Calu3 (cell line): ENCODE measurements around the gene TOB1. TPM values are rescaled to one million over a fixed set of nuclear protein-coding genes. Genes with fewer than 3 reads are reported as not detected.

Experiments used
- BruUV-seq: library from RNA; stranded (reverse); fragments of 400-500 nt; replicated peaks from 2 replicates; lab custom pipeline; 2021; lab: Mats Ljungman, UMichigan
- CTCF ChIA-PET: fragments of 300-600 bp; sonication (Branson Sonifier 250); formaldehyde crosslinking; loops from one replicate; lab custom pipeline; 2022; ENCODE audit warnings: antibody characterized with exemption; lab: Charles Lee
- DNase-seq: peaks from one replicate; pipeline ENCODE4 v3.0.0; 2022
- H3K27ac Mint-ChIP-seq: one replicate; pipeline ENCODE4 v1.8.0; 2022; ENCODE audit warnings: mixed read lengths; ENCODE audit not compliant: unreplicated experiment
- H3K27me3 Mint-ChIP-seq: one replicate; pipeline ENCODE4 v1.8.0; 2022; ENCODE audit warnings: mixed read lengths; ENCODE audit not compliant: unreplicated experiment
- H3K36me3 Mint-ChIP-seq: one replicate; pipeline ENCODE4 v1.8.0; 2022; ENCODE audit warnings: mild to moderate bottlenecking, moderate library complexity, mixed read lengths; ENCODE audit not compliant: insufficient read depth, unreplicated experiment
- H3K4me1 Mint-ChIP-seq: one replicate; pipeline ENCODE4 v1.8.0; 2022; ENCODE audit warnings: mild to moderate bottlenecking, low read depth, mixed read lengths; ENCODE audit not compliant: unreplicated experiment
- H3K4me3 Mint-ChIP-seq: one replicate; pipeline ENCODE4 v1.8.0; 2022; ENCODE audit warnings: mild to moderate bottlenecking, low read depth, moderate library complexity, mixed read lengths; ENCODE audit not compliant: unreplicated experiment
- H3K9me3 Mint-ChIP-seq: one replicate; pipeline ENCODE4 v1.8.0; 2022; ENCODE audit warnings: low read depth, mixed read lengths; ENCODE audit not compliant: unreplicated experiment
- intact Hi-C: fragments of 100-400 bp; cut with micrococcal nuclease; formaldehyde crosslinking; loops from one replicate; pipeline ENCODE4 v1.10.0; 2022; ENCODE audit not compliant: unreplicated experiment
- total RNA-seq: library from RNA; stranded (reverse); gene quantifications from 2 replicates; pipeline ENCODE4 v1.2.3, GENCODE V29; 2022
- TF ChIP-seq, protein P1 (sequence below): fragments of 200-600 bp; IDR thresholded peaks from one replicate; pipeline ENCODE4 v1.8.0; 2022; ENCODE audit warnings: antibody characterized with exemption; ENCODE audit not compliant: unreplicated experiment

The TOB1 gene
- total RNA-seq, 1 experiment from 2014 or later: 177 TPM

DNA sequence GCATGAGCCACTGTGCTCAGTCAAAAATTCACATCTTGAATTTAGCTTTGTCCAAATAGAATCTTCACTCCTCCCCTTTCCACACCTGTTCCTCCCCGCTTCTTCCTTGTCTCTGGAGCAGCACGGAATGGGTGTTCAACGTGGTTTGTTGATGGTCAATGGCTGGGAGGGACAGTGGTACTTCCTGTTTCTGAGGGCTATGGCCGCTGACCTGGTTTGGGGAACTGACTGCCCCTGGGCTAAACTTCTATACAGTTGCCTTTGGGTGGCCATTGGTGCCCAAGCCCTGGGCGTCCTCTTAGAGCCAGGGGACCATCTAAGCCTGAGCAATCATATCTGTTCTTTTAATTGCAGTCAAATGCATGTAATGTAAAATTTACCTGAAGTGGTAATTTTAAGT is 49.9 kb downstream of the TOB1 start:
- Mint-ChIP-seq H3K4me1 (peaks cover 19% of the 10 kb centered on the region), H3K4me3 (no peak overlapping the region), H3K27me3 (peaks cover 37% of the 10 kb centered on the region), H3K9me3 (no peaks in the 10 kb centered on the region), H3K36me3 (no peaks in the 10 kb centered on the region), H3K27ac (no peak overlapping the region)
- intact Hi-C loops: no loop called here
- no peak for DNase-seq
- no TSS peak for BruUV-seq
- TF ChIP-seq, protein P1, sequence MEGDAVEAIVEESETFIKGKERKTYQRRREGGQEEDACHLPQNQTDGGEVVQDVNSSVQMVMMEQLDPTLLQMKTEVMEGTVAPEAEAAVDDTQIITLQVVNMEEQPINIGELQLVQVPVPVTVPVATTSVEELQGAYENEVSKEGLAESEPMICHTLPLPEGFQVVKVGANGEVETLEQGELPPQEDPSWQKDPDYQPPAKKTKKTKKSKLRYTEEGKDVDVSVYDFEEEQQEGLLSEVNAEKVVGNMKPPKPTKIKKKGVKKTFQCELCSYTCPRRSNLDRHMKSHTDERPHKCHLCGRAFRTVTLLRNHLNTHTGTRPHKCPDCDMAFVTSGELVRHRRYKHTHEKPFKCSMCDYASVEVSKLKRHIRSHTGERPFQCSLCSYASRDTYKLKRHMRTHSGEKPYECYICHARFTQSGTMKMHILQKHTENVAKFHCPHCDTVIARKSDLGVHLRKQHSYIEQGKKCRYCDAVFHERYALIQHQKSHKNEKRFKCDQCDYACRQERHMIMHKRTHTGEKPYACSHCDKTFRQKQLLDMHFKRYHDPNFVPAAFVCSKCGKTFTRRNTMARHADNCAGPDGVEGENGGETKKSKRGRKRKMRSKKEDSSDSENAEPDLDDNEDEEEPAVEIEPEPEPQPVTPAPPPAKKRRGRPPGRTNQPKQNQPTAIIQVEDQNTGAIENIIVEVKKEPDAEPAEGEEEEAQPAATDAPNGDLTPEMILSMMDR: no peak
- CTCF ChIA-PET: no interaction called here

DNA sequence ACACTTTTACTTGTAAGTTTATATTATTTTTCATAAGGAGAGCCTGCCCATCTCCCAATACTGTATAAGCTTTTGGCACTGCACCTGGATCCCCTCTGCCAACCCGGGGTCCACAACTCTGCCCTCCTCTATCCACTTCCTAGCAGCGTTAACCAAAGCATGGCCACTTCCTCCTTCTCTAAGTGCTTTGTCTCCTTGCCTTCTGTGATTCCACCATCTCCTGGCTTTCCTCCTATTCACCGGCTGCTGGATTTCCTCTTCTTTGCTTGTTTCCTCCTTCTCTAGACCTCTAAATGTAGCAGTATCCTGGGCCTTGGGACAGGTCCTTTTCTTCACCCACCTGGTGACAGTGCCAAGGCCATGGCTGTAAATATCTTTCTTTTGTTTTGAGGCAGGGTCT is 50.8 kb downstream of the TOB1 start:
- Mint-ChIP-seq H3K9me3 (no peaks in the 10 kb centered on the region), H3K4me1 (peaks cover 19% of the 10 kb centered on the region), H3K27ac (no peak overlapping the region), H3K4me3 (no peak overlapping the region), H3K27me3 (peaks cover 46% of the 10 kb centered on the region), H3K36me3 (no peaks in the 10 kb centered on the region)
- intact Hi-C loops: no loop called here
- CTCF ChIA-PET: interaction anchor here (0.7 kb wide), 1 partner anchor 24 kb away, joined by 6 read pairs; no protein-coding TSS in a partner anchor
- TF ChIP-seq, protein P1: no peak
- no peak for DNase-seq
- BruUV-seq: no TSS peak

DNA sequence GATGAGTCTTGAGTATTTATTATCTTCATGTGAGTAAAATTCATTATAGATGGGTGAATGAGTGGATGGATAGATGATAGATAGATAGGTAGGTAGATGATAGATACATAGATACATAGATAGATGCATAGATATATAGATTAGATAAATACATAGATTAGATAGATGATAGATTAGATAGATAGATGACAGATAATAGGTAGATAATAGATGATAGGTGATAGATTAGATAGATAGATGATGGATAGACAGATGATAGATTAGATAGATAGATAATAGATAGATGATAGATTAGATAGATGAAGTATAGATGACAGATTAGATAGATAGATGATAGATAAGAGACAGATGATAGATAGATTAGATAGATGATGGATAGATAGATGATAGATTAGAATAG is 52.6 kb downstream of the TOB1 start:
- no TSS peak for BruUV-seq
- Mint-ChIP-seq H3K27ac (no peak overlapping the region), H3K4me1 (peaks cover 11% of the 10 kb centered on the region), H3K4me3 (no peak overlapping the region), H3K27me3 (peaks cover 32% of the 10 kb centered on the region), H3K36me3 (no peaks in the 10 kb centered on the region), H3K9me3 (no peaks in the 10 kb centered on the region)
- intact Hi-C loops: no loop called here
- TF ChIP-seq, protein P1: no peak
- no peak for DNase-seq
- CTCF ChIA-PET: no interaction called here

Other genes starting within 250 kb of the TOB1 start
- gene ABCC3, start 231.5 kb downstream of the TOB1 start, total RNA-seq: 88.0 and 125 TPM in 2 replicates
- gene ANKRD40, start 158.4 kb downstream of the TOB1 start, total RNA-seq: 67.2 and 68.5 TPM in 2 replicates
- gene LUC7L3, start 146.8 kb downstream of the TOB1 start, total RNA-seq: 152 and 155 TPM in 2 replicates
- gene ANKRD40CL, start 98.8 kb downstream of the TOB1 start, total RNA-seq: 0.64 TPM in 1 of 2 replicates, not detected in the other
- not detected in 2 replicates for gene WFIKKN2, start 30.8 kb downstream of the TOB1 start, total RNA-seq